Embryonic facial prominence (tissue), 1 donor: ENCODE measurements around the gene AKR1B1.

Experiments
- DNase-seq: peaks from one replicate; pipeline ENCODE4 v3.0.0-alpha.2; 2016; ENCODE audit errors: extremely low spot score

AKR1B1 gene

DNA sequence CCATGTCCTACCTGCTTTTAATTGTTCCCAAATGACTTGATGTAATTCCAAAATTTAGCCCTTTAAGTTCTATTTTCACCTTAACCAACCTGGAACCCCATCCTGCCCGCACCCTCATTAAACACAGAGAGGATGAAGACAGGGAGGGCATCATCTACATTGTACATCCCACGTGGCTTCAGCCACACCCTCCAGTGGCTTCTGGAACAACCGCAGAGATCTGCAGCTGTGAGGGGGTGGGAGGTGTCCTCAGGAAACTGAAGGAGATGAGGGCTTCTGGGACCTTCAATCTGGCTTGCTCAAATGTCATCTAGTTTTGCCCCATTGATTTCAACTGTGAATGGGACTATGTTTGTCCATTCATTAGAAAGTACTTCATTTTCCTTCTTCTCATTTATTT lies 39.0 kb downstream of the AKR1B1 start:
- DNase-seq = no peak

GRCh38 chr7:134419085-134419484 lies 39.8 kb downstream of the AKR1B1 start:
- no peak for DNase-seq

DNA sequence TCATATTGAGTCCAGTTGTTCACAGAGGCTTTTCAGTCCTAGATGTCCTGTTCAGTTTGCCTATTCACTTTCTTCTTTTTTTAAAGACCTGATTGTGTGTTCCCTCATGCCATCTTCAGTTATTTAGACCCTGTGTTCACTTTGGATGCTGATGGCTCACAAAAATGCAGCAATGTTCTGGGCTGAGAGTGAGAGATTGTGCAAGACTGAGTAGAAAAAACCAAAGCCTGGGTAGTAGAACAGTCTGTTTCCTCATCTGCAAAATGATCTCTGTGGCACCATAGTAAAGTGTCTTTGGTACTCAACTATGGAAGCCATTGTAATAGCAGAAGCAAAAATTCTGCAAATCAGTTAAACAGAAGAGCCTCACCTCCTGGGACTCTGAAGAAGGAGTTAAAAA lies 43.2 kb downstream of the AKR1B1 start:
- DNase-seq = no peak

DNA sequence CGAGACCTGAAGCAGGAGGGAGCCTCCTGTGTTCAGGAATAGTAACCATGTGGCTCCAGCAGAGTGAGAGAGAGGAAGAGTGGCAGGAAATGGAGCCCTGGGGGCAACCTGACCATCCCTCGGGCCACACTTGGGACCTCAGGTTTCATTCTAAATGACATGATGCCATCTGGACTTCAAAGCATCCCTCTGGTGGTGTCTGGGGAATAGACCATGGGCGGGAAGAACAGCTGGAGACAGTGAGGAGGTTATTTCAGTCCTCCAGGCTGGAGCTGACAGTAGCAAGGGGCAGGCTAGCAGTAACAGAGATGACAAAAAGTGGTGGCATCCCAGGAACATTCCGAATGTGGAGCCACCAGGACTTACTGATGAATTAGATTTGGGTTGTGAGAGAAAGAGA lies 44.8 kb downstream of the AKR1B1 start:
- no peak for DNase-seq

DNA sequence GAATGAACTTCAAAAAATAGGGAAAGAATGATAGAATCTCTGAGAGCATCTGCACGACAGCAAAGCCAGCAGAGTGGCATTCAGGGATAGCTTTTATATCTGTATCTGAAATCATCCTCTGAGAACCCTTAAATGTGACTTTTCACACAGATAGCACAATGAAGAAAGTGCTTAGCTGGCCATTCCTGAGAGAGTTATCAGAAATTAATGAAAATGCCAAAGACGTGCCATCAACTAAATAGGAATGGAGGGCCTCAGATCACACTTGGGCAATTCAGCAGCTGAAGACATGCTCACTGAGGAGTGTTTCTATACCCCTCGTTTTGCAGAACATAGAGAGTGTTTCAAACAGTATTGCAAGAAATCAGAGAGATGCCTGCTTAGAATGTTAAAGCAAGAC lies 51.6 kb downstream of the AKR1B1 start:
- no peak for DNase-seq

DNA sequence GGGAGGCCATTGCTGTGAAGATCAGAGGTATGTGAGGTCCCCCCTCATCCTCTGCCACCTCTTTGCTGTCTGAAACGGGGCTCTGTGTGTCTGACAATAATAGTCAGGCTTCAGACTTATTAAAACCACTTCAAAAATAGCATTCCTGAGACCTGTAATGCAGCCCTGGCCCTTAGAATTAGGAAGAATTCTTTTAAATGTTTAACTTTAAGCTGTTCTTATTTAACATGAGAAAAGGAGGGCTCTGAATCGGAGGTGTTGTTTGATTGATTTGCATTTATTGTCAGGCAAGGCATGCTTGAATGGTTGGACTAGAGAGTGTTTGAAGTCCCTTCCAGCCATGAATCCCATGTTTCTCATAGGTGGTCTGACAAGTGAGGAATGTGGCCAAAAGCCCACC lies 52.5 kb downstream of the AKR1B1 start:
- no peak for DNase-seq

DNA sequence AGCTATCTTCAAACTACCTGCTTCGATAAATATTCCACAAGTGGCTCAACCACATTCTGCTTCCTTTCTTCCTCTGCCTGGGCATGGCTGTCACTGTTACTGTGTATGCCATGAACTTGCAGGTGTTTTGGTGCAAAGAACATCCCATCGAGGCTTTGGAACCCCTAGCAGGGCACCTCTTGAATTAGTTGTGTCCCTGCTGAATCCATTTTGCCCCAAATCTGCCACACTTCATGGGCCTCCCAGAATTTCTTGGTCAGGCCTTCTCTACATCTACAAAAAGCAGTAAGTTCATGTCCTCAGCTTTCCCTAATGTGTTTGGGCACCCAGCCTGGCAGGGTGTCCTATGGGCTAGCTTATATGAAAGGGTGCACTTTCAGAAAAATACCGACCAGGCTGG lies 53.6 kb downstream of the AKR1B1 start:
- no peak for DNase-seq

- DNase-seq = no peak
These were observed 55.8 kb downstream of the AKR1B1 start for GRCh38 chr7:134403062-134403461.

GRCh38 chr7:134400859-134401258 lies 58.0 kb downstream of the AKR1B1 start:
- DNase-seq = no peak

- no peak for DNase-seq
These were observed 62.9 kb downstream of the AKR1B1 start for GRCh38 chr7:134396031-134396430.

GRCh38 chr7:134395604-134396003 lies 63.3 kb downstream of the AKR1B1 start:
- DNase-seq = no peak

GRCh38 chr7:134394056-134394455 lies 64.8 kb downstream of the AKR1B1 start:
- no peak for DNase-seq
